PC-9 (cell line): ENCODE data around the gene EIF4A3. TPM values are rescaled to one million over a fixed set of nuclear protein-coding genes. Genes with fewer than 3 reads are reported as not detected.

Source experiments
- BruUV-seq: library from RNA; stranded (reverse); fragments of 400-500 nt; replicated peaks from 2 replicates; lab custom pipeline; 2021; lab: Mats Ljungman, UMichigan
- CTCF ChIA-PET: fragments of 300-600 bp; sonication (Branson Sonifier 250); formaldehyde crosslinking; loops from one replicate; lab custom pipeline; 2022; ENCODE audit warnings: antibody characterized with exemption; lab: Charles Lee
- POLR2A ChIA-PET: fragments of 300-600 bp; sonication (Branson Sonifier 250); formaldehyde crosslinking; loops from one replicate; lab custom pipeline; 2022; ENCODE audit warnings: antibody characterized with exemption; ENCODE audit not compliant: unreplicated experiment; lab: Charles Lee
- DNase-seq, 2 experiments: peaks; one replicate each; pipeline versions ENCODE4 v3.0.0 to v3.0.0-alpha.2; 2015 to 2022; ENCODE audit warnings: mixed read lengths in 1 of 2
- H2AFZ ChIP-seq: fragments of 200-600 bp; sonication (generic); 2 replicates; pipeline ENCODE4 v1.8.1; 2017; ENCODE audit warnings: antibody characterized with exemption
- H3F3A ChIP-seq: fragments of 200-600 bp; sonication (generic); 2 replicates; pipeline ENCODE4 v1.8.1; 2017; ENCODE audit warnings: antibody characterized with exemption, mild to moderate bottlenecking, low read depth; ENCODE audit not compliant: insufficient read depth
- H3K27ac ChIP-seq: fragments of 200-600 bp; sonication (generic); 2 replicates; pipeline ENCODE4 v1.6.1; 2016; ENCODE audit warnings: mixed run types
- H3K27me3 ChIP-seq: fragments of 200-600 bp; sonication (generic); 2 replicates; pipeline ENCODE4 v1.6.1; 2016; ENCODE audit warnings: low read depth, mixed run types; ENCODE audit not compliant: insufficient read depth
- H3K36me3 ChIP-seq: fragments of 200-600 bp; sonication (generic); 2 replicates; pipeline ENCODE4 v1.6.1; 2016; ENCODE audit warnings: low read depth, mixed run types
- H3K4me1 ChIP-seq: fragments of 200-600 bp; sonication (generic); replicated peaks from 2 replicates; pipeline ENCODE4 v1.6.1; 2016; ENCODE audit warnings: mixed run types; ENCODE audit not compliant: insufficient read depth
- H3K4me2 ChIP-seq: fragments of 200-600 bp; sonication (generic); 2 replicates; pipeline ENCODE4 v1.6.1; 2017; ENCODE audit warnings: mixed run types
- H3K4me3 ChIP-seq: fragments of 200-600 bp; sonication (generic); 2 replicates; pipeline ENCODE4 v1.6.1; 2016; ENCODE audit warnings: mixed run types
- H3K79me2 ChIP-seq: fragments of 200-600 bp; sonication (generic); 2 replicates; pipeline ENCODE4 v1.6.1; 2017; ENCODE audit warnings: low read depth, mixed run types
- H3K9me2 ChIP-seq: fragments of 200-600 bp; sonication (generic); 2 replicates; pipeline ENCODE4 v1.8.1; 2017; ENCODE audit warnings: mild to moderate bottlenecking; ENCODE audit not compliant: insufficient read depth
- H3K9me3 ChIP-seq: fragments of 200-600 bp; sonication (generic); 2 replicates; pipeline ENCODE4 v1.8.1; 2016; ENCODE audit warnings: low read depth; ENCODE audit not compliant: insufficient read depth
- H4K20me1 ChIP-seq: fragments of 200-600 bp; sonication (generic); 2 replicates; pipeline ENCODE4 v1.8.1; 2017; ENCODE audit not compliant: insufficient read depth
- CTCF ChIP-seq: fragments of 200-600 bp; sonication (generic); conservative IDR thresholded peaks from 2 replicates; pipeline ENCODE4 v1.6.1; 2017; ENCODE audit warnings: mixed run types, antibody characterized with exemption, mild to moderate bottlenecking, moderate library complexity
- EZH2 ChIP-seq: fragments of 200-600 bp; sonication (generic); IDR thresholded peaks from 2 replicates; pipeline ENCODE4 v1.8.0; 2017; ENCODE audit warnings: antibody characterized with exemption, low read depth
- intact Hi-C: fragments of 100-400 bp; cut with micrococcal nuclease; formaldehyde crosslinking; loops from one replicate; pipeline ENCODE4 v1.10.0; 2022; ENCODE audit not compliant: unreplicated experiment
- total RNA-seq: library from RNA; stranded (reverse); gene quantifications from 2 replicates; pipeline ENCODE4 v1.2.3, GENCODE V29; 2021

Gene EIF4A3
- total RNA-seq, 1 experiment from 2014 or later: 114 TPM

- Histone ChIP-seq H3K79me2 (no peaks in the 10 kb centered on the region), H4K20me1 (no peaks in the 10 kb centered on the region), H3K4me2 (no peak overlapping the region), H3K27ac (no peak overlapping the region), H2AFZ (no peak overlapping the region), H3K9me2 (no peaks in the 10 kb centered on the region), H3K9me3 (no peaks in the 10 kb centered on the region), H3K36me3 (no peaks in the 10 kb centered on the region), H3K27me3 (no peaks in the 10 kb centered on the region), H3F3A (no peaks in the 10 kb centered on the region), H3K4me1 (no peaks in the 10 kb centered on the region), H3K4me3 (no peak overlapping the region)
- no TSS peak for BruUV-seq
- ChIA-PET CTCF (no interaction called here), POLR2A (interaction anchor here (0.6 kb wide), 1 partner anchor 19 kb away, joined by 3 read pairs; no protein-coding TSS in a partner anchor)
- no peak for TF ChIP-seq CTCF
- TF ChIP-seq EZH2: no peak
- intact Hi-C loops: no loop called here
- no peak for DNase-seq
These were observed 20.5 kb downstream of the EIF4A3 start for GRCh38 chr17:80126449-80126715.

- H3K36me3 ChIP-seq: no peaks in the 10 kb centered on the region
- H3F3A ChIP-seq: no peaks in the 10 kb centered on the region
- no peaks in the 10 kb centered on the region for H3K79me2 ChIP-seq
- CTCF ChIA-PET: no interaction called here
- no peak overlapping the region for H3K4me2 ChIP-seq
- DNase-seq: no peak
- H3K4me1 ChIP-seq: no peaks in the 10 kb centered on the region
- intact Hi-C loops: loop anchor here (2.0 kb wide), 1 partner anchor 129 kb away; no protein-coding TSS in a partner anchor
- no peaks in the 10 kb centered on the region for H3K9me2 ChIP-seq
- BruUV-seq: no TSS peak
- no peak overlapping the region for H3K4me3 ChIP-seq
- H4K20me1 ChIP-seq: no peaks in the 10 kb centered on the region
- no peaks in the 10 kb centered on the region for H3K9me3 ChIP-seq
- TF ChIP-seq CTCF (no peak), EZH2 (no peak)
- POLR2A ChIA-PET: no interaction called here
- no peak overlapping the region for H2AFZ ChIP-seq
- H3K27ac ChIP-seq: no peak overlapping the region
- no peaks in the 10 kb centered on the region for H3K27me3 ChIP-seq
These were observed 21.1 kb downstream of the EIF4A3 start for GRCh38 chr17:80125656-80126448.

- no peak for TF ChIP-seq EZH2
- 0 out of 2 replicates have a peak, but pooled peaks have one; percentile 48 for TF ChIP-seq CTCF
- H2AFZ ChIP-seq: no peak overlapping the region
- intact Hi-C loops: loop anchor here (1.0 to 2.0 kb wide), 2 partner anchors 23 to 130 kb away; partner anchors contain the start of gene GAA
- no peak overlapping the region for H3K4me2 ChIP-seq
- H3K79me2 ChIP-seq: no peaks in the 10 kb centered on the region
- H3K4me3 ChIP-seq: no peak overlapping the region
- BruUV-seq: no TSS peak
- no peak overlapping the region for H3K27ac ChIP-seq
- DNase-seq: peak; percentile 41 to 89
- no peaks in the 10 kb centered on the region for H3F3A ChIP-seq
- H3K9me2 ChIP-seq: no peaks in the 10 kb centered on the region
- no peaks in the 10 kb centered on the region for H4K20me1 ChIP-seq
- H3K27me3 ChIP-seq: no peaks in the 10 kb centered on the region
- CTCF ChIA-PET: interaction anchor here (0.9 to 2.2 kb wide), 3 partner anchors 21 to 118 kb away, joined by 3 to 15 read pairs (median 4); partner anchors contain the start of gene GAA
- no peaks in the 10 kb centered on the region for H3K4me1 ChIP-seq
- POLR2A ChIA-PET: interaction anchor here (0.6 to 0.8 kb wide), 4 partner anchors 22 to 206 kb away, joined by 5 to 16 read pairs (median 7); partner anchors contain the start of gene GAA
- H3K9me3 ChIP-seq: no peaks in the 10 kb centered on the region
- no peaks in the 10 kb centered on the region for H3K36me3 ChIP-seq
These were observed 22.5 kb downstream of the EIF4A3 start for GRCh38 chr17:80124351-80124981.
